ENCODE data around the gene EPG5. TPM values are rescaled to one million over a fixed set of nuclear protein-coding genes. Genes with fewer than 3 reads are reported as not detected.

EPG5 gene
- total and polyA plus RNA-seq, 2 donors (not counting 3 experiments of a cell fraction or from before 2014, with no cell fraction given) = 16.7 to 25.6 TPM

DNA sequence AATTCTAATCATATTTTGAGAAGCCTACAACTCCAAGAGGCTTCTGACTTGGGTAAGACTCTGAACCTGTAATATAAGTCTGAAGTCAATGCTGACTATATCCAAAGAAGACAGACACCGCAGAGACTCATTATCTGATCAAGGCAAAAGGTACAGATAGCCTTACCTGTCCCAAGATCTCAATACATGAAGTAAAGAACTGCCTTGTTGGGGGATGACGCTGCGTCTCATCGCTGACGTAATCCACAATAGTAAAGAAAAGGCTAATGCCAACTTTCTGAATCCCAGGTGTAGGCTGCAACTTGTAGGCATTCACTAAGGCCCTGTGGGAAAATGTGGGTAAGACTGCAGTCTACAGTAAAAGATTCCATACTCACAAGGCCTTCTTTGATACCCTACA, 79.5 kb downstream of the EPG5 start:
- intact Hi-C loops (cut with micrococcal nuclease) = no loop called here
- no peak overlapping the region for H3K4me3 ChIP-seq (replicated peaks in 1 of 3; ENCODE audit: insufficient read depth in 1 of 3, low read depth in 1 of 3, low read length in 3 of 3)
- H4K20me1 ChIP-seq (replicated peaks; ENCODE audit: control insufficient read depth, extremely low read depth, insufficient read depth, low read length) = no peaks in the 10 kb centered on the region
- H3K79me2 ChIP-seq (ENCODE audit: control insufficient read depth, insufficient read depth, low read length) = no peaks in the 10 kb centered on the region
- no TSS peak for BruUV-seq (replicated peaks)
- POLR2A ChIA-PET = no interaction called here
- FAIRE-seq (no peak), DNase-seq (ENCODE audit: low read depth, low spot score) (no peak)
- no peaks in the 10 kb centered on the region for H3K9me3 ChIP-seq (replicated peaks; ENCODE audit: control insufficient read depth, insufficient read depth, low read length)
- H3K27me3 ChIP-seq (ENCODE audit: control insufficient read depth in 2 of 2, insufficient read depth in 2 of 2, low read length in 2 of 2) = no peaks in the 10 kb centered on the region
- TF ChIP-seq, protein P1, sequence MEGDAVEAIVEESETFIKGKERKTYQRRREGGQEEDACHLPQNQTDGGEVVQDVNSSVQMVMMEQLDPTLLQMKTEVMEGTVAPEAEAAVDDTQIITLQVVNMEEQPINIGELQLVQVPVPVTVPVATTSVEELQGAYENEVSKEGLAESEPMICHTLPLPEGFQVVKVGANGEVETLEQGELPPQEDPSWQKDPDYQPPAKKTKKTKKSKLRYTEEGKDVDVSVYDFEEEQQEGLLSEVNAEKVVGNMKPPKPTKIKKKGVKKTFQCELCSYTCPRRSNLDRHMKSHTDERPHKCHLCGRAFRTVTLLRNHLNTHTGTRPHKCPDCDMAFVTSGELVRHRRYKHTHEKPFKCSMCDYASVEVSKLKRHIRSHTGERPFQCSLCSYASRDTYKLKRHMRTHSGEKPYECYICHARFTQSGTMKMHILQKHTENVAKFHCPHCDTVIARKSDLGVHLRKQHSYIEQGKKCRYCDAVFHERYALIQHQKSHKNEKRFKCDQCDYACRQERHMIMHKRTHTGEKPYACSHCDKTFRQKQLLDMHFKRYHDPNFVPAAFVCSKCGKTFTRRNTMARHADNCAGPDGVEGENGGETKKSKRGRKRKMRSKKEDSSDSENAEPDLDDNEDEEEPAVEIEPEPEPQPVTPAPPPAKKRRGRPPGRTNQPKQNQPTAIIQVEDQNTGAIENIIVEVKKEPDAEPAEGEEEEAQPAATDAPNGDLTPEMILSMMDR (IDR thresholded peaks at IDR 0.05; ENCODE audit: extremely low read depth in 1 of 2, insufficient read depth in 1 of 2, low read depth in 1 of 2, low read length in 2 of 2) = no peak
- TF ChIP-seq FOS (IDR thresholded peaks at IDR 0.05; ENCODE audit: borderline replicate concordance, insufficient read depth, low read length) (no peak), MYC (IDR thresholded peaks at IDR 0.05; ENCODE audit: low read depth, low read length) (no peak), JUN (IDR thresholded peaks at IDR 0.05; ENCODE audit: borderline replicate concordance, insufficient read depth, insufficient read length, low read depth) (no peak), EZH2 (IDR thresholded peaks at IDR 0.05; ENCODE audit: borderline replicate concordance, low read depth, low read length, severe bottlenecking) (no peak), POLR2A (IDR thresholded peaks at IDR 0.05; ENCODE audit: low read depth, low read length) (no peak), POLR2AphosphoS5 (IDR thresholded peaks at IDR 0.05; ENCODE audit: insufficient read depth, low read depth, low read length) (no peak), GATA2 (IDR thresholded peaks at IDR 0.05; ENCODE audit: insufficient read depth, insufficient read length, low read depth, low read length) (no peak)
- TF ChIP-seq, protein P2, sequence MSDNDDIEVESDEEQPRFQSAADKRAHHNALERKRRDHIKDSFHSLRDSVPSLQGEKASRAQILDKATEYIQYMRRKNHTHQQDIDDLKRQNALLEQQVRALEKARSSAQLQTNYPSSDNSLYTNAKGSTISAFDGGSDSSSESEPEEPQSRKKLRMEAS (IDR thresholded peaks at IDR 0.05; ENCODE audit: insufficient read depth, insufficient read length) = no peak
- H3K4me2 ChIP-seq (ENCODE audit: insufficient read depth, low read length) = no peak overlapping the region
- CTCF ChIA-PET = interaction anchor here (1.7 kb wide), 1 partner anchor 8 kb away, joined by 6 read pairs; no protein-coding TSS in a partner anchor
- peaks cover 4% of the 10 kb centered on the region for H3K4me1 ChIP-seq (ENCODE audit: control insufficient read depth, extremely low read depth, insufficient read depth, low read length)
- dilution Hi-C loops (cut with MboI; ENCODE audit: extremely low pct_ligation_motif_present, low sequenced_read_pairs) = no loop called here
- H3K9ac ChIP-seq (replicated peaks; ENCODE audit: extremely low read depth, insufficient read depth, low read length) = no peak overlapping the region
- H2AFZ ChIP-seq (ENCODE audit: low read depth, low read length) = no peak overlapping the region
- H3K36me3 ChIP-seq (ENCODE audit: control insufficient read depth in 2 of 2, extremely low read depth in 1 of 2, insufficient read depth in 2 of 2, low read length in 2 of 2) = peaks cover 4 to 8% of the 10 kb centered on the region in 2 experiments
- no peak overlapping the region for H3K27ac ChIP-seq (ENCODE audit: insufficient read depth, low read depth, low read length)
- H3K9me1 ChIP-seq (replicated peaks; ENCODE audit: control insufficient read depth, extremely low read depth, insufficient read depth, low read length) = no peaks in the 10 kb centered on the region
